ENCODE measurements around the gene C1QA.

The C1QA gene

GRCh38 chr1:22609291-22609690 is 27.1 kb upstream of the C1QA start:
- H3K4me3 ChIP-seq (ENCODE audit: low read length), result no peak overlapping the region
- DNase-seq (ENCODE audit: low read depth), result no peak
- TF ChIP-seq, protein P1, sequence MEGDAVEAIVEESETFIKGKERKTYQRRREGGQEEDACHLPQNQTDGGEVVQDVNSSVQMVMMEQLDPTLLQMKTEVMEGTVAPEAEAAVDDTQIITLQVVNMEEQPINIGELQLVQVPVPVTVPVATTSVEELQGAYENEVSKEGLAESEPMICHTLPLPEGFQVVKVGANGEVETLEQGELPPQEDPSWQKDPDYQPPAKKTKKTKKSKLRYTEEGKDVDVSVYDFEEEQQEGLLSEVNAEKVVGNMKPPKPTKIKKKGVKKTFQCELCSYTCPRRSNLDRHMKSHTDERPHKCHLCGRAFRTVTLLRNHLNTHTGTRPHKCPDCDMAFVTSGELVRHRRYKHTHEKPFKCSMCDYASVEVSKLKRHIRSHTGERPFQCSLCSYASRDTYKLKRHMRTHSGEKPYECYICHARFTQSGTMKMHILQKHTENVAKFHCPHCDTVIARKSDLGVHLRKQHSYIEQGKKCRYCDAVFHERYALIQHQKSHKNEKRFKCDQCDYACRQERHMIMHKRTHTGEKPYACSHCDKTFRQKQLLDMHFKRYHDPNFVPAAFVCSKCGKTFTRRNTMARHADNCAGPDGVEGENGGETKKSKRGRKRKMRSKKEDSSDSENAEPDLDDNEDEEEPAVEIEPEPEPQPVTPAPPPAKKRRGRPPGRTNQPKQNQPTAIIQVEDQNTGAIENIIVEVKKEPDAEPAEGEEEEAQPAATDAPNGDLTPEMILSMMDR (IDR thresholded peaks at IDR 0.05; ENCODE audit: insufficient read depth, low read depth, low read length, missing control alignments), result no peak

DNA sequence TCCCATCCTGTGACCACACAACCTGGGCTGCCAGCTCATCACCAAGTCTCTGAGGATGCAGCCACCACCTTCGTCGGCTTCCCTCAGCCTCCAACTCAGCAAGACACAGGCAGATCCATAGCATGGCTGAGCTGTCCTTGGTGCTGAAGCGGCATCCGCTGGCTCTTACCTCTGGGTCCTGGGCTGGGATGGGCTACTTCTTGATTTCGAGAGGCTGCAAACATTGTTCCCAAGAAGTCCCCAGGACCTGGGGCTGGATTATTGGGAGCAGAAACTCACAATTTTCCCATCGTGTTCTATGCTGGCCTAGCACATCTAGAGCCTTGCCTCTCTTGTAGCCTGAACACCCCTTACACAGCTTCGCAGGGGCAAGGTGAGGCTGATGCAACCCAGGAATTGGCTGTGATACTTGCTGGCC is 24.9 kb upstream of the C1QA start:
- H3K4me3 ChIP-seq (ENCODE audit: low read length), result no peak overlapping the region
- TF ChIP-seq, protein P1 (IDR thresholded peaks at IDR 0.05; ENCODE audit: insufficient read depth, low read depth, low read length, missing control alignments), result no peak
- DNase-seq (ENCODE audit: low read depth), result peak; percentile 75

DNA sequence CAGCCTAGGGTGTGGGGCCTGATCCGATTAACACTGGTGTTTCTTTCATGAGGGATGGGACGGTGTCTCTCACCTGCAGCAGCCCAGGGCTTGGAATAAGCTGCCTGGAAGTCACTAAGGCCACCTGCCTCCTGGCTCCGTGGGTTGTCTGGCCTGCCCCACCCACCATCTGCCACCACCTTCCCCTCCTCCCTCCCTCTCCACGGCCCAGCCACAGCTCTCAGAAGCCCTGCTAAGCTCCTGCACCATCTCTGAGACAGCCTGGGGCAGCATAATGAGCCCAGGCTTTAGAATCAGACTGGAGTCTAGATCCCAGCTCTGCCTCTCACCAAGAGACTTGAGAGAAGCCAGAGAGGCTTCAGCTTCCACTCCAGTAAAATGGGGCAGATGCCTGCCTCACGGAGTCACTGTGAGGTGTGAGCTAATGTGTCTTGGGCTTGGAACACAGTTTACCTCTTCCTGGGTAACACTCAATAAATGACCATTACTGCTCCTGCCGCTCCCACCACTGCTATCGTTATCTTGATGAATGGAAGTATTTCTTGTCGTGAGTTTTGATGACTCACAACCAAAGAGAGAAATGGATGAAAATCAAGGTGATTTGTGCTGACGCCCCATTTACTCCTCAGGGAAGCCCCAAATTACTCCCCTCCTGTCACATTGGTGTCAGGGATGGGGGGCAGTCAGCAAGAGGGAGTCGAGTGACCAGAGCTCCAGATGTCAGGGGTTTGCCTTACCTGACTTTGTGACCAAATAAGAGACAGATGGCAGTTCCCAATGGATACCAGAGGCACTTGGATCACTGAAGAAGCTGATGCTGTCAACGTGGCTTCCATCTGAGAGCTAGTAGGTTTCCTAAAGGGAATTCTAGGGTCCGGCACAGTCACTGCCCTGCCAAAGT is 23.5 kb upstream of the C1QA start:
- H3K4me3 ChIP-seq (ENCODE audit: low read length), result no peak overlapping the region
- no peak for DNase-seq (ENCODE audit: low read depth)
- TF ChIP-seq, protein P1 (IDR thresholded peaks at IDR 0.05; ENCODE audit: insufficient read depth, low read depth, low read length, missing control alignments), result no peak

- H3K4me3 ChIP-seq (ENCODE audit: low read length), result no peak overlapping the region
- TF ChIP-seq, protein P1 (IDR thresholded peaks at IDR 0.05; ENCODE audit: insufficient read depth, low read depth, low read length, missing control alignments), result no peak
- no peak for DNase-seq (ENCODE audit: low read depth)
Observed at GRCh38 chr1:22613572-22613918, 22.9 kb upstream of the C1QA start.

DNA sequence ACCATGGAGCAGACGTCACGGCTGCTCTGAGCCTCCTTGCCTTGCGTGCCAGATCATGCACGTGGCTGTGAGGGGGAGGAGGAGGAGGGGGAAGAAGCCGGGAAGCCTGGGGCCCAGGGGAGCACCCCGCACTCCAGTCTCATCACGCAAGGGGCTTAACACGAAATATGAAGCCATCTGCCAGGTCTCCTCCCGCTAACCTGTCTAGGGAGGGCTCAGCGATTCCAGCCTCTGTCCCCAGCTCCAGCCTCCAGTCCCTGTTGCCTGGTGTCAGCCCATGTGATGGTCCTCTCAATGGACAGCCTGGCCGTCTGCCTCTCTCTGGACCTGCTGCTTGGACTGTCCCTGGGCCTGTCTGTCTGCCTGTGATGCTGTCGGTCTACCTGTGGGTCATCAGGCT is 22.5 kb upstream of the C1QA start:
- H3K4me3 ChIP-seq (ENCODE audit: low read length), result no peak overlapping the region
- DNase-seq (ENCODE audit: low read depth), result no peak
- TF ChIP-seq, protein P1 (IDR thresholded peaks at IDR 0.05; ENCODE audit: insufficient read depth, low read depth, low read length, missing control alignments), result no peak

GRCh38 chr1:22615886-22616285 is 20.5 kb upstream of the C1QA start:
- TF ChIP-seq, protein P1 (IDR thresholded peaks at IDR 0.05; ENCODE audit: insufficient read depth, low read depth, low read length, missing control alignments), result no peak
- H3K4me3 ChIP-seq (ENCODE audit: low read length), result no peak overlapping the region
- DNase-seq (ENCODE audit: low read depth), result no peak

GRCh38 chr1:22616571-22616970 is 19.9 kb upstream of the C1QA start:
- DNase-seq (ENCODE audit: low read depth), result no peak
- TF ChIP-seq, protein P1 (IDR thresholded peaks at IDR 0.05; ENCODE audit: insufficient read depth, low read depth, low read length, missing control alignments), result no peak
- no peak overlapping the region for H3K4me3 ChIP-seq (ENCODE audit: low read length)
